ENCODE data around the gene NOA1.

DNA sequence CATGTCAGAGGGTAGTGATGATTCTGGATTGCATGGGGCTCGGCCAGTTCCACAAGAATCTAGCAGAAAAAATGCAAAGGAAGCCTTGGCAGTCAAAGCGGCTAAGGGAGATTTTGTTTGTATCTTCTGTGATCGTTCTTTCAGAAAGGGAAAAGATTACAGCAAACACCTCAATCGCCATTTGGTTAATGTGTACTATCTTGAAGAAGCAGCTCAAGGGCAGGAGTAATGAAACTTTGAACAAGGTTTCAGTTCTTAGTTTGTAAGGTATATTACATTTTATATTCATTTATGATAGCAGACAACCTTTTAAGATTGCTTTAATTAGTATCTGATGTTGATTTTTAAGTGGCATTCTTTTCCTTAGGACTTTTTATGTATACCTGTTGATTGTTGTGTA lies 45.5 kb downstream of the NOA1 start:
- no peak for TF ChIP-seq EZH2 (IDR thresholded peaks at IDR 0.05; ENCODE audit: borderline replicate concordance, low read depth, low read length, severe bottlenecking)
- TF ChIP-seq, protein P1, sequence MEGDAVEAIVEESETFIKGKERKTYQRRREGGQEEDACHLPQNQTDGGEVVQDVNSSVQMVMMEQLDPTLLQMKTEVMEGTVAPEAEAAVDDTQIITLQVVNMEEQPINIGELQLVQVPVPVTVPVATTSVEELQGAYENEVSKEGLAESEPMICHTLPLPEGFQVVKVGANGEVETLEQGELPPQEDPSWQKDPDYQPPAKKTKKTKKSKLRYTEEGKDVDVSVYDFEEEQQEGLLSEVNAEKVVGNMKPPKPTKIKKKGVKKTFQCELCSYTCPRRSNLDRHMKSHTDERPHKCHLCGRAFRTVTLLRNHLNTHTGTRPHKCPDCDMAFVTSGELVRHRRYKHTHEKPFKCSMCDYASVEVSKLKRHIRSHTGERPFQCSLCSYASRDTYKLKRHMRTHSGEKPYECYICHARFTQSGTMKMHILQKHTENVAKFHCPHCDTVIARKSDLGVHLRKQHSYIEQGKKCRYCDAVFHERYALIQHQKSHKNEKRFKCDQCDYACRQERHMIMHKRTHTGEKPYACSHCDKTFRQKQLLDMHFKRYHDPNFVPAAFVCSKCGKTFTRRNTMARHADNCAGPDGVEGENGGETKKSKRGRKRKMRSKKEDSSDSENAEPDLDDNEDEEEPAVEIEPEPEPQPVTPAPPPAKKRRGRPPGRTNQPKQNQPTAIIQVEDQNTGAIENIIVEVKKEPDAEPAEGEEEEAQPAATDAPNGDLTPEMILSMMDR (IDR thresholded peaks at IDR 0.05; ENCODE audit: borderline replicate concordance, extremely low read depth, low read length, poor library complexity, severe bottlenecking), result no peak

Measured in DND-41 (cell line).